HepG2 (cell line): ENCODE data around the gene LYZL1. TPM values are rescaled to one million over a fixed set of nuclear protein-coding genes. Genes with fewer than 3 reads are reported as not detected.
A peak's percentile ranks its signal among the peaks of the same experiment; 100 is the strongest.

Experiments
- AGO2 ChIP-seq: fragments of 200-400 bp; formaldehyde crosslinking; optimal IDR thresholded peaks from 2 replicates; pipeline ENCODE3; 2017; ENCODE audit warnings: mild to moderate bottlenecking, low read depth, low read length, moderate library complexity
- CHD2 ChIP-seq: IDR thresholded peaks from 2 replicates; pipeline ENCODE4 v1.6.1; 2011; ENCODE audit warnings: low read depth, low read length, improper control_type of control experiment
- FOXO1 ChIP-seq: sonication (generic); formaldehyde crosslinking; IDR thresholded peaks from 2 replicates; pipeline ENCODE4 v1.4.0; 2020; ENCODE audit warnings: missing genetic modification reagents
- HNRNPLL ChIP-seq: fragments of 200-400 bp; formaldehyde crosslinking; IDR thresholded peaks from 2 replicates; pipeline ENCODE4 v1.6.1; 2017; ENCODE audit warnings: mild to moderate bottlenecking, low read depth, low read length; ENCODE audit not compliant: poor library complexity, severe bottlenecking
- IRX3 ChIP-seq: sonication (generic); formaldehyde crosslinking; IDR thresholded peaks from 2 replicates; pipeline ENCODE4 v1.8.1; 2023; ENCODE audit warnings: mild to moderate bottlenecking, low read depth, missing genetic modification reagents, borderline replicate concordance
- KDM4B ChIP-seq: sonication (generic); formaldehyde crosslinking; IDR thresholded peaks from 2 replicates; pipeline ENCODE4 v1.4.0; 2020; ENCODE audit warnings: missing genetic modification reagents
- POLR2A ChIP-seq, 2 experiments: IDR thresholded peaks; 2 replicates each; pipeline ENCODE4 v1.6.1; 2011; ENCODE audit warnings: low read depth in 2 of 2, low read length in 2 of 2, mild to moderate bottlenecking in 1 of 2, moderate library complexity in 1 of 2; ENCODE audit not compliant: insufficient read depth in 1 of 2
- POLR2AphosphoS5 ChIP-seq: IDR thresholded peaks from 2 replicates; pipeline ENCODE4 v1.6.1; 2012; ENCODE audit warnings: low read depth, low read length
- RELA ChIP-seq: sonication (generic); formaldehyde crosslinking; IDR thresholded peaks from 2 replicates; pipeline ENCODE4 v1.4.0; 2020; ENCODE audit warnings: missing genetic modification reagents
- SOX5 ChIP-seq: IDR thresholded peaks from 2 replicates; pipeline ENCODE4 v1.6.1; 2016; ENCODE audit warnings: borderline replicate concordance
- TCF7 ChIP-seq: sonication (generic); IDR thresholded peaks from 2 replicates; pipeline ENCODE4 v1.6.1; 2016; ENCODE audit warnings: antibody characterized with exemption, low read depth
- ZFP36L1 ChIP-seq: sonication (generic); formaldehyde crosslinking; IDR thresholded peaks from 2 replicates; pipeline ENCODE4 v1.8.0; 2022; ENCODE audit warnings: mild to moderate bottlenecking, missing genetic modification reagents, moderate library complexity
- ZNF317 ChIP-seq: sonication (generic); formaldehyde crosslinking; IDR thresholded peaks from 2 replicates; pipeline ENCODE4 v1.5.0; 2020; ENCODE audit warnings: mild to moderate bottlenecking, missing genetic modification reagents
- ZNF496 ChIP-seq: sonication (generic); formaldehyde crosslinking; IDR thresholded peaks from 2 replicates; pipeline ENCODE4 v1.8.1; 2023; ENCODE audit warnings: mild to moderate bottlenecking, moderate library complexity, missing genetic modification reagents; ENCODE audit not compliant: insufficient replicate concordance
- polyA plus RNA-seq, 8 experiments: library from polyadenylated mRNA; depleted of rRNA in 3 of 8; stranded (reverse) in 7 of 8; unstranded in 1 of 8; fragments of >200 nt; fragmentation: Illumina TruSeq in 4 of 8; extraction: Trizol in 4 of 8; gene quantifications; 2 replicates each; pipeline versions ENCODE4 v1.2.1 to v1.2.3, GENCODE V29; 2011 to 2016; ENCODE audit warnings: low read depth in 4 of 8, missing spikeins in 1 of 8, mixed read lengths in 1 of 8; ENCODE audit not compliant: insufficient read depth in 1 of 8
- total RNA-seq, 5 experiments: library from RNA; depleted of rRNA; stranded (reverse); fragments of >200 nt; fragmentation: Illumina TruSeq; extraction: Trizol; gene quantifications; 2 replicates each; pipeline ENCODE4 v1.2.3, GENCODE V29; 2016; ENCODE audit warnings: low read depth in 1 of 5
- TF ChIP-seq, protein P1 (sequence below): IDR thresholded peaks from 2 replicates; pipeline ENCODE4 v1.6.1; 2018; ENCODE audit warnings: missing genetic modification reagents, mild to moderate bottlenecking, missing compliant biosample characterization
- TF ChIP-seq, protein P2 (sequence below): sonication (generic); formaldehyde crosslinking; IDR thresholded peaks from 2 replicates; pipeline ENCODE4 v1.5.1; 2020; ENCODE audit warnings: mild to moderate bottlenecking, missing genetic modification reagents, moderate library complexity
- TF ChIP-seq, protein P3 (sequence below): IDR thresholded peaks from 2 replicates; pipeline ENCODE4 v1.6.1; 2012; ENCODE audit warnings: low read length, improper control_type of control experiment
- TF ChIP-seq, protein P4 (sequence below): sonication (generic); formaldehyde crosslinking; IDR thresholded peaks from 2 replicates; pipeline ENCODE4 v1.4.0; 2020; ENCODE audit warnings: missing genetic modification reagents

The LYZL1 gene
- total and polyA plus RNA-seq, 2 of the 13 experiments (the other 11 are each of a cell fraction or from before 2014, with no cell fraction given): not detected

DNA sequence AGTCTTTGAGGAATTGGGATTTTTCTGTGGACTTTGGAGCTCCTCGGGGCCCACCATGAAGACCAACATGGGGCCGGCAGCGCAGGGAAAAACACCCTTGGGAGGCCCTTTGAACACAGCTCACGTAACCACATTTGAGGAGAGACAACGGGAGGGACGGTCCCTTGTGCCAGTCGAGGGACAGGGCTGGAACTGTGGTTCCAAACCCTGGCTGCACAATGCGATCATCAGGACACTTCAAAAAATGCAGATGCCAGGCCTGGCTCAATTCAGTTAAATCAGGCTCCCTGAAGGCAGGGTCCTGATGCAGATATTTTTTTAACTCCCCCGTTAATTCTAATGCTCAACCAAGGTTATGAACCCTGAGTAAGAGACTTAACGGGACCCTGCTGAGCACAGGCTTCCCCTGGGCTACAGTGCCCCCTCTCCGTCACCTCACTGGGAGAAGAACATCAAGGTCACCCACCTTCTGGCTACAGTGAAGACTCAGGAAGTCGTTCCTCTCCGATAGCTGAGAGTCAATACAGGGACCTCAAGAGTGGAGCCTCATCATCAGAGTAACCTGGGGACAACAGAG is 30.4 kb downstream of the LYZL1 start (continued):
- no peak for TF ChIP-seq ZNF496 (CRISPR knock-in tag)
- TF ChIP-seq POLR2A (IDR thresholded peaks at IDR 0.05; ENCODE audit: insufficient read depth in 1 of 2, low read depth in 2 of 2, low read length in 2 of 2): peak; percentile 34 to 55; a peak in 2 of 4 replicates
- TF ChIP-seq, protein P1, sequence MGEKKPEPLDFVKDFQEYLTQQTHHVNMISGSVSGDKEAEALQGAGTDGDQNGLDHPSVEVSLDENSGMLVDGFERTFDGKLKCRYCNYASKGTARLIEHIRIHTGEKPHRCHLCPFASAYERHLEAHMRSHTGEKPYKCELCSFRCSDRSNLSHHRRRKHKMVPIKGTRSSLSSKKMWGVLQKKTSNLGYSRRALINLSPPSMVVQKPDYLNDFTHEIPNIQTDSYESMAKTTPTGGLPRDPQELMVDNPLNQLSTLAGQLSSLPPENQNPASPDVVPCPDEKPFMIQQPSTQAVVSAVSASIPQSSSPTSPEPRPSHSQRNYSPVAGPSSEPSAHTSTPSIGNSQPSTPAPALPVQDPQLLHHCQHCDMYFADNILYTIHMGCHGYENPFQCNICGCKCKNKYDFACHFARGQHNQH (CRISPR knock-in tag): no peak
- no peak for TF ChIP-seq ZFP36L1
- TF ChIP-seq, protein P2, sequence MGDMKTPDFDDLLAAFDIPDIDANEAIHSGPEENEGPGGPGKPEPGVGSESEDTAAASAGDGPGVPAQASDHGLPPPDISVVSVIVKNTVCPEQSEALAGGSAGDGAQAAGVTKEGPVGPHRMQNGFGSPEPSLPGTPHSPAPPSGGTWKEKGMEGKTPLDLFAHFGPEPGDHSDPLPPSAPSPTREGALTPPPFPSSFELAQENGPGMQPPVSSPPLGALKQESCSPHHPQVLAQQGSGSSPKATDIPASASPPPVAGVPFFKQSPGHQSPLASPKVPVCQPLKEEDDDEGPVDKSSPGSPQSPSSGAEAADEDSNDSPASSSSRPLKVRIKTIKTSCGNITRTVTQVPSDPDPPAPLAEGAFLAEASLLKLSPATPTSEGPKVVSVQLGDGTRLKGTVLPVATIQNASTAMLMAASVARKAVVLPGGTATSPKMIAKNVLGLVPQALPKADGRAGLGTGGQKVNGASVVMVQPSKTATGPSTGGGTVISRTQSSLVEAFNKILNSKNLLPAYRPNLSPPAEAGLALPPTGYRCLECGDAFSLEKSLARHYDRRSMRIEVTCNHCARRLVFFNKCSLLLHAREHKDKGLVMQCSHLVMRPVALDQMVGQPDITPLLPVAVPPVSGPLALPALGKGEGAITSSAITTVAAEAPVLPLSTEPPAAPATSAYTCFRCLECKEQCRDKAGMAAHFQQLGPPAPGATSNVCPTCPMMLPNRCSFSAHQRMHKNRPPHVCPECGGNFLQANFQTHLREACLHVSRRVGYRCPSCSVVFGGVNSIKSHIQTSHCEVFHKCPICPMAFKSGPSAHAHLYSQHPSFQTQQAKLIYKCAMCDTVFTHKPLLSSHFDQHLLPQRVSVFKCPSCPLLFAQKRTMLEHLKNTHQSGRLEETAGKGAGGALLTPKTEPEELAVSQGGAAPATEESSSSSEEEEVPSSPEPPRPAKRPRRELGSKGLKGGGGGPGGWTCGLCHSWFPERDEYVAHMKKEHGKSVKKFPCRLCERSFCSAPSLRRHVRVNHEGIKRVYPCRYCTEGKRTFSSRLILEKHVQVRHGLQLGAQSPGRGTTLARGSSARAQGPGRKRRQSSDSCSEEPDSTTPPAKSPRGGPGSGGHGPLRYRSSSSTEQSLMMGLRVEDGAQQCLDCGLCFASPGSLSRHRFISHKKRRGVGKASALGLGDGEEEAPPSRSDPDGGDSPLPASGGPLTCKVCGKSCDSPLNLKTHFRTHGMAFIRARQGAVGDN (CRISPR knock-in tag): peak; percentile 67
- TF ChIP-seq, protein P3, sequence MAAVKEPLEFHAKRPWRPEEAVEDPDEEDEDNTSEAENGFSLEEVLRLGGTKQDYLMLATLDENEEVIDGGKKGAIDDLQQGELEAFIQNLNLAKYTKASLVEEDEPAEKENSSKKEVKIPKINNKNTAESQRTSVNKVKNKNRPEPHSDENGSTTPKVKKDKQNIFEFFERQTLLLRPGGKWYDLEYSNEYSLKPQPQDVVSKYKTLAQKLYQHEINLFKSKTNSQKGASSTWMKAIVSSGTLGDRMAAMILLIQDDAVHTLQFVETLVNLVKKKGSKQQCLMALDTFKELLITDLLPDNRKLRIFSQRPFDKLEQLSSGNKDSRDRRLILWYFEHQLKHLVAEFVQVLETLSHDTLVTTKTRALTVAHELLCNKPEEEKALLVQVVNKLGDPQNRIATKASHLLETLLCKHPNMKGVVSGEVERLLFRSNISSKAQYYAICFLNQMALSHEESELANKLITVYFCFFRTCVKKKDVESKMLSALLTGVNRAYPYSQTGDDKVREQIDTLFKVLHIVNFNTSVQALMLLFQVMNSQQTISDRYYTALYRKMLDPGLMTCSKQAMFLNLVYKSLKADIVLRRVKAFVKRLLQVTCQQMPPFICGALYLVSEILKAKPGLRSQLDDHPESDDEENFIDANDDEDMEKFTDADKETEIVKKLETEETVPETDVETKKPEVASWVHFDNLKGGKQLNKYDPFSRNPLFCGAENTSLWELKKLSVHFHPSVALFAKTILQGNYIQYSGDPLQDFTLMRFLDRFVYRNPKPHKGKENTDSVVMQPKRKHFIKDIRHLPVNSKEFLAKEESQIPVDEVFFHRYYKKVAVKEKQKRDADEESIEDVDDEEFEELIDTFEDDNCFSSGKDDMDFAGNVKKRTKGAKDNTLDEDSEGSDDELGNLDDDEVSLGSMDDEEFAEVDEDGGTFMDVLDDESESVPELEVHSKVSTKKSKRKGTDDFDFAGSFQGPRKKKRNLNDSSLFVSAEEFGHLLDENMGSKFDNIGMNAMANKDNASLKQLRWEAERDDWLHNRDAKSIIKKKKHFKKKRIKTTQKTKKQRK: no peak
- 0 out of 2 replicates have a peak, but pooled peaks have one; percentile 30 for TF ChIP-seq POLR2AphosphoS5
- no peak for TF ChIP-seq RELA (CRISPR knock-in tag)
- peak; percentile 34; the same call in 1 of the 2 replicates for TF ChIP-seq TCF7
- no peak for TF ChIP-seq IRX3 (CRISPR knock-in tag)
- TF ChIP-seq, protein P4, sequence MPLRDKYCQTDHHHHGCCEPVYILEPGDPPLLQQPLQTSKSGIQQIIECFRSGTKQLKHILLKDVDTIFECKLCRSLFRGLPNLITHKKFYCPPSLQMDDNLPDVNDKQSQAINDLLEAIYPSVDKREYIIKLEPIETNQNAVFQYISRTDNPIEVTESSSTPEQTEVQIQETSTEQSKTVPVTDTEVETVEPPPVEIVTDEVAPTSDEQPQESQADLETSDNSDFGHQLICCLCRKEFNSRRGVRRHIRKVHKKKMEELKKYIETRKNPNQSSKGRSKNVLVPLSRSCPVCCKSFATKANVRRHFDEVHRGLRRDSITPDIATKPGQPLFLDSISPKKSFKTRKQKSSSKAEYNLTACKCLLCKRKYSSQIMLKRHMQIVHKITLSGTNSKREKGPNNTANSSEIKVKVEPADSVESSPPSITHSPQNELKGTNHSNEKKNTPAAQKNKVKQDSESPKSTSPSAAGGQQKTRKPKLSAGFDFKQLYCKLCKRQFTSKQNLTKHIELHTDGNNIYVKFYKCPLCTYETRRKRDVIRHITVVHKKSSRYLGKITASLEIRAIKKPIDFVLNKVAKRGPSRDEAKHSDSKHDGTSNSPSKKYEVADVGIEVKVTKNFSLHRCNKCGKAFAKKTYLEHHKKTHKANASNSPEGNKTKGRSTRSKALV (CRISPR knock-in tag): no peak
- TF ChIP-seq HNRNPLL: no peak
- peak; percentile 28; the same call in 1 of the 2 replicates for TF ChIP-seq ZNF317 (CRISPR knock-in tag)
- no peak for TF ChIP-seq CHD2
- no peak for TF ChIP-seq KDM4B (CRISPR knock-in tag)
- TF ChIP-seq SOX5 (CRISPR knock-in tag): 0 out of 2 replicates have a peak, but pooled peaks have one; percentile 15
- TF ChIP-seq FOXO1 (CRISPR knock-in tag): 0 out of 2 replicates have a peak, but pooled peaks have one; percentile 9
- TF ChIP-seq AGO2: peak; percentile 67
